ENCODE data around the gene MS4A10. TPM values are rescaled to one million over a fixed set of nuclear protein-coding genes. Genes with fewer than 3 reads are reported as not detected.

MS4A10 gene
- total RNA-seq, 1 experiment from 2014 or later = not detected

DNA sequence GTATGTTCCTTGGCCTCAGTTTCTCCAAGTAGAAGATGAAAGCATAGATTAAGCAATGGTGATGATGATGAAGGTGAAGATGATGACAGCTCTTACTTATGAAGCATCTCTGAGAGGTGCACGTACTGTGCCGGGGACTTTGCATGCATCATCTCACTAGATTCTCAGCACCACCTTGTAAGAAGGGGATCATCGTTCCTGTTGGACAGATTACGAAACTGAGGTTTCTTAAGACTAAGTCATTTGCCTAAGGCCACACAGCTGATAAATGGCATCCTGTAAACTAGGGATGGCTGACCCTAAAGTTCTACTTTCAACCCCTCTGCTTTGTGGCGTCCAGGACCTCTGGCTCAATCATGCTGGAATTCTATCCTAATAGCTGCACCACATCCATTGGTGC is 19.8 kb upstream of the MS4A10 start:
- DNase-seq (ENCODE audit: low read depth) = no peak

DNA sequence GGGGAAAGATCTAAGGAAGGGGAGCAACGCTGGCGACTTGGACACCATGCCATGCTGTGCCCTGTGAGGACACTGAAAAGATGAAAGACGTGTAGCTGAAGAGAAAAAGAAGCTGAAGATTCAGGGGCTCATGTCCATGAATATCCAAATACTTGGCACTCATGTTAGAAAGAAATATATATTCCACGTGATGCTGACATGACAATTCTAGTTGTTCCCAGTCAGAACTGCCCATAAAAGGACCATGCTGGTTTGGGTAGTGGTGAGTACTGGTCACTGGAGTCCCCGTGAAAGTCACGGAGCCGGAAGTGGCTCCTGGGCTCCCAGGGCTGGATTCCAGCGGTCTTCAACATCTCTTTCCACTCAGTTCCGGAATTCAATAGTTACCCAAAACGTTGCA is 18.6 kb upstream of the MS4A10 start:
- DNase-seq (ENCODE audit: low read depth) = no peak

DNA sequence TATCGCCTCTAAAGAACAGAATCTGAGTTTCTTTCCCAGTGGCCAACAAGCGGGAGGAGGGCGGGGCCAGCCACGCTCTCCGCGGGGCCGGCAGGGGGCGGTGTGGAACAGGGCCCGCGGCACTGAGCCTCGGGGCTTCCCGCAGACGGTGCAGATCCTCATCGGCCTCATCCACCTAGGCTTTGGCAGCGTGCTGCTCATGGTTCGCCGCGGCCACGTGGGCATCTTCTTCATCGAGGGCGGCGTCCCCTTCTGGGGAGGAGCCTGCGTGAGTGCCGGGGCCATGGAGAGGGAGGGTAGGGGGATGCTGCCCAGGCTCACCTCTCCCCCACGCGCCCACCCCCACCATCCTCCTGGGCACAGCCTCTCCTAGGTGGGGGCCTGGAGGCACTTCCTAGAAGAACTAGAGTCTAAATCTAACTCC is 17.7 kb upstream of the MS4A10 start:
- no peak for DNase-seq (ENCODE audit: low read depth)

DNA sequence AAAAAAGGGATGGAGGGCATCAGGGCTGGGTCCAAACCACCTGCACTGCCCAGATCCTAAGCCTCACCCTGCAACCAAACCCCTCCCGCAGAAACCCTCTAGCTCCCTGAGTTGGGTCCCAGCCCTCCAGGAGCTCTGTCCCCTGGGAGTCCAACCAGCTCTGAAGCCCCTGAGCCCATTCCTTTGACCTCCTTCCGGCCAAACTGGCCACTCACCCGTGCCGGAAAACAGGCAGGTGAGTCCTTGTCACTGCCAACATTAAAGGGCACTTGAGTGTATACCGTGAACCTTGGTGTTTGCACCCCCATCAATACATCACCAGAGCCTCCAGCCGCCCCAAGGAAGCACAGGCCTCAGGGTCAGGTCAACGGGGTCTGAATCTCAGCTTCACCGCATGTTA is 16.9 kb upstream of the MS4A10 start:
- no peak for DNase-seq (ENCODE audit: low read depth)

DNA sequence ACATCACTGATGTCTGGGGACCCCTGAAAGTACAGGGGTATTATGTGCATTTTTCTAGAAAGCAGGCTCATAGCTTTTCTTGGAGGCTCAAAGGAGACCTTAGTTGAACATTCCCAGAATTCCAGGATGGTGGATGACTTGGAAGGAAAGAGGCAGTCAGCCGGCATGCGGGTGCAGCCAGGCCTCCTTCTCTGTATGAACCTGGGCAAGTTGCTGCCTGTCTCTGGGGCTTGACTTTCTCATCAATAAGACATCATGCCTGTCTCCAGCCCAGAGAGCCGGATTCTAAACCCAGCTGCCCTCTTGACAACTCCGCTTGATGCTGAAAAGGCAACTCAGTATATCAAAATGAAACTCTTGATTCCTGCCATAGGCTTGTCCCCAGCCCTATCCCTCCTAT is 15.9 kb upstream of the MS4A10 start:
- DNase-seq (ENCODE audit: low read depth) = no peak

DNA sequence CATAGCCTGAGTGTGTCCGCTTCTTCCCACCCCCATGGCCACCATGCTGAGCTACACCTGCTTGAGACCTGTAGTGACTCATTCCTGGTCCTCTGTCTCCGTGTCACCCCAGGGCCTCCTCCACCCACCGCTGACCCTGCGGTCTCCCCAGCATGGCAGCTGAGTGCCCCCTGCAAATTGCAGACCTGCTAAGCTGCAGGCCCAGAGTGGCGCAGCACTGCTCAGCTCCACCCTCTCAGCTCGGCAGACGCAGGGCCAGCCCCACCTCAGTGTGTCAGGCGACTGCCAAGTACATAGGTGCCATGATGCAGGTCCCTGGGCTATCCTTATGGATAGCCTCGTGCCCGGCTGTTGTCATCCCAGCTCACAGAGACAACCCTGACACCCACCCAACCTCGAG is 15.3 kb upstream of the MS4A10 start:
- no peak for DNase-seq (ENCODE audit: low read depth)

DNA sequence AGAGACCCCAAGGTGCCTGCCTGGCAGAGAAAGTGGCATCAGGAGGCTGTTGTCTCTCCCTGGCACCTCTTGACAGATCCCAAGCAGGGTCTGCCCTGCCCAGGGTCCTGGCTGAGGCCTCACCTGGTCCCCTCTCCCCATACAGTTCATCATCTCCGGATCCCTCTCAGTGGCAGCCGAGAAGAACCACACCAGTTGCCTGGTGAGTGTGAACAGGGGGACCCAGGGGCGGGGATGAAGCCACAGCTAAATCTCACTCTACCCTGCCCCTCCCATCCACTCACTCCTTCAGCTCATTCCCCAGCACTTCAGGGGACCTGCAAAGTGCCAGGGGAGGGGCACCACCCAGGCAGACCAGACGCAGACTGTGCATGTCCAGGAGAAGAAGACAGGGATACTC is 14.0 kb upstream of the MS4A10 start:
- no peak for DNase-seq (ENCODE audit: low read depth)

DNA sequence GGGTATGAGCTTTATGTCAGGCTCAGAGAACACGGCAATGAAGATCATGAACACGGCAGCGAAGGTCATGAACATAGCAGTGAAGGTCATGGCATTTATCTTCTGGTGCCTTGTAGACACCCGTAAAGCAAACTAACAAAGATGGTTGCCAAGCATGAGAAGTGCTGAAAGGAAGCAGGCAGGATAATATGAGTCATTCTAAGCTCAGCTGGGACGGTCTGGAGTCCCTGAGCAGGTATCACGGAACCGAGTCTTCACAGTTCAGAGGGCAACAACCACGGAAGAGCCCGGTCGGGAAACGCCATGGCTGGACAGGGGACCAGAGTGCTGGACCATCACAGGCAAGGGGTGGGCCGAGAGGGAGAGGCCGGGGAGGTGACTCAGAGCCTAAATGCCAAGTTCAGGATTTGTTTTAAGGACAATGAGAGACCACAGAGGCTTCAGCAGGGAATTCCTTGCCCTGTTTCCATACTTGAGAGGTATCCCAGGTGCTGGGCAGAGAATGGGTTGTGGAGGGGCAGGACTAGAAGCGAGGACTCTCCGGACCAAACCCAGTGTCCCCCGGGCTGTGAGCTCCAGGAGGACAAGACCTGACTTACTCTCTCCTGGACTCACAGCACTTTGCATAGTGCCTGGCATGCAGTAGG is 13.1 kb upstream of the MS4A10 start:
- DNase-seq (ENCODE audit: low read depth) = no peak

DNA sequence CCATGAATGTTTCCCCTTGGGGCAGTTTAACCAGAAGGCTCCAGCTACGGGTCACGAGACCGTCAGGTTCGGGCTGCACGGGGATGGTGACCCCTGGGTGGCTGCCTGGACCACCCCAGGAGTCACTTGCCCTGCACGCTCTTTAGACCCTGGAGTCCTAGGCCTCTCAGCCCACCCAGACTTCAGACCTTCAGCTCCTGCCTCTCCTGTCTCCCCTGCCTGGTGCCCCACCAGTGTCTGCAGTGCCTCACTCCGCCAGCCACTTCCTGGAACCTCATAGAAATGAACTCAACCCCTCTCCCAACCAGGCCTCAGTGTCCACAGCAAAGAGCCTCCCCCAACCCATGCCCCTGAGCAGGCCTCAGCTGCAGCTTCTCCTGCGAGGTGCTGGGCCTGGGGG is 12.5 kb upstream of the MS4A10 start:
- DNase-seq (ENCODE audit: low read depth) = no peak

DNA sequence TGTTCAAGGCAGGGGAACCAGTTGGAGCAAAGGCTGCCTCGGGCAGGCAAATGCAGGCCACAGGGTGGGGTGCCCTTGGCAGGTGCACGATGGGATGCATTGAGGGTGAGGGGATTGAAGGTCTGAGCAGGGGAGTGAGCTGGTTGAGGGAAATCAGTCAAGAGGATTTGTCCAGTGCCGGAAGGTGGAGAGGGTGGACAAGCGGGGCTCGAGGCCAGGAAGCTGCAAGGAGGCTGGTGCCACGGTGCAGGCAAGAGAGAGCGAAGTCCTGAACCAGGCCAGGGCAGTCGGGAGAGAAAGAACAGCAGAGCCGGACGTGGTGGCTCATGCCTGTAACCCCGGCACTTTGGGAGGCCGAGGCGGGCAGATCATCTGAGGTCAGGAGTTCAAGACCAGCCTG is 10.4 kb upstream of the MS4A10 start:
- DNase-seq (ENCODE audit: low read depth) = no peak

DNA sequence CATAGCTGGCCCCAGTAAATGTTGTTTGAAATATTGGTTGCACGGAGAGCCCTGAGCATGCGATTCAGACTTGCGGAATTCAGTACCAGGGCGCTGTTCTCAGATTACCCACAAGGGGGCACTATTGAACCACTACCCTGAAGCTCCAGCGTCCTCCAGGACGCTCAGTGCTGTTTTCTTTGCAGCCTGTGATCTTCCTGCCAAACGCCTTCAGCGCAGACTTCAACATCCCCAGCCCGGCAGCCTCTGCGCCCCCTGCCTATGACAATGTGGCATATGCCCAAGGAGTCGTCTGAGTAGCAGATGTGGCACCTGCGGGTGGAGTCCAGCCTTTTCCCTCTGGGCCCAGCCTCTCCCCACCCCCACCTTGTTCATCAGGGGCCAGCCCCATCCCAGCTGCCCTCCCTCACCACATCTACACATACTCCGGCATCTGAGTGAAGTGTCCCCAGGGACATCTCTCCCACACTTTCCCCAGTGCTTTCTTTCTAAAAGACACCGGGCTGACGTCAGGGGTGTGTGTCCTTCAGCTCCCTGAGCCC is 9.6 kb upstream of the MS4A10 start:
- DNase-seq (ENCODE audit: low read depth) = peak; percentile 84

DNA sequence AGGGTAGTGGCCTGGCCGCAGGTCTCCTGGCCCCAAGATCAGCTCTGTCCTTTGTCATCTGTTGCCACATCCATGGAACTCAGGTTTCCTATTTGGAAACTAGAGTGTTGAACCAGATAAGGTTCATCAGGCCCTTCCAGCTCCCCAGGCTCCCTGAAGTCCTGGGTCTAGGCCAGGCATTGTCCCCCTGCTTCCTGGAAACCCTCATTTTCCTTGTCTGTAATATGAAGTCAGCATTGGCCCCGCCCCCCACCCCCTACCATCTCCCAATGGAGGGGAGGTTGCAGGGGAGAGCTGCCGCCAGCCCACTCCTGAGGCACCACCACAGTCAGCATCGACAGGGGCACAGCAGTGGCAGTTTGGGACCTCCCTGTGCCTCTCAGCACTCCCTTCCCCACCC is 9.0 kb upstream of the MS4A10 start:
- DNase-seq (ENCODE audit: low read depth) = no peak

DNA sequence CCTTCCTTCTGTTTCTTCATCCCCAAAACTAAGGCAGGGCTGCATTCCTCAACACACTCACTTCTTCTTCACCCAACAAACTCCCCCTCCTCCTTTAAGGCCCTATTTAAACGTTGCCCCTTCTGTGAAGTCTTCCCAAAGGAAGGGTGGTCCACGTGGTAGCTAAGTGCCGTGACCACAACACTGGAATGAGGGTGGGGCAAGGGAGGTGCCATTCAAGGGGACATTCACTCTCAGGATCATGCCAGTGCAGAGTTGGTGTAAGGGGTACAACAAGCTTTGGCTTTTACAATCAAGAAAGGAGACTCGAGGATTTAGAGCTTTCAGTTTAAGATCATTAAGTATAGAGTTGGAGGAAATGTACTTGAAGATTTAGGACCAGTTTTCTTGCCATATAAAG is 8.0 kb upstream of the MS4A10 start:
- no peak for DNase-seq (ENCODE audit: low read depth)

DNA sequence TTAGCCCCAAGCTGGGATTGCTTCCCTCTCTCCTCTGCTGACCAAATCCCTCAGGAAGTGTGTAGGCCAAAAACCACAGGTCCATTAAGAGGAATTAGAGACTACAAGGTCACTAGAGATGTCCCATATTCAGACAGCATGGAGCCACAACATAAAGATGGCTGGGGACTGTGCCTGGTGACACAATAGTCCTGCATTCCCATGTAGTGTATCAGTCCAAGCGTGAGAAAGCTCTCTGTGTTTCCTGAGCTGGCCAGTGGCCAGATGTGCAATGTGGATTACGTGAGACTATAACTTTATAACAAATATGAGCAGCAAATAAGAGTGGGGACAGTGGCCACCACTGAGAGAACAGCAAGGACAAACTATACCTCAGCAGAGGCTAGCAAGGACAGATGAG is 7.6 kb upstream of the MS4A10 start:
- peak; percentile 82 for DNase-seq (ENCODE audit: low read depth)

DNA sequence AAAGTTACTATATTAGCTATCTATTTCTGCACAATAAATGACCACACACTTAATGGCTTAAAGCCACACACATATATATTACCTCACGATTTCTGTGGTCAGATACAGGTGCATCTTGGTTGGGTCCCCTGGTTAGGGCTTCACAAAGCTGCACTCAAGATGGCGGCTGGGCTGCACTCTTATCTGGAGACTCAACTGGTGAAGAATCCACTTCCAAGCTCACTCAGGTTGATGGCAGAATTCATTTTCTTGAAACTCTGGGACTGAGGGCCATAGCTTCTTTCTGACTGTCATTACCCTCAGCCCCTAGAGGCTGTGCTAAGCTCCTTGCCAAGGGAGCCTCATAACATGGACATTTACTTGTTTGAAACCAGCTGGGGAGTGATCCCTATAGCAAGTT is 5.1 kb upstream of the MS4A10 start:
- no peak for DNase-seq (ENCODE audit: low read depth)

DNA sequence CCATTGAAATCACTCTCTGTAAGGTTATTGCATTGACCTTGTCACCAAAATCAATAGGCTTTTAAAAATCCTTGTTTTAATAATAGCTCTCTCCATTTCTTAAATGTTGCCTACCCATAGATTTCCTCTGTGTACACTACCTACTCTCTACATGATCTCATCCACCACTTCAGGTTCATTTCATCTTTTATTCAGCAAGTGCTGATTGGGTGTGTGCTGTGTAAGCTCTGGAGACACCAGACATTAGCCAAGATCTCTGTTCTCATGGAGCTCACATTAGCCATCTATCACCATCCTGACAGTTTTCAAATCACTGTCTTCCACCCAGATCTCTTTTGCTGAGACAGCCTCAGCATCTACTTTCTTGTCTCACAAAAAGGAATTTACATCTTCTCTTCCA is 4.4 kb upstream of the MS4A10 start:
- no peak for DNase-seq (ENCODE audit: low read depth)

DNA sequence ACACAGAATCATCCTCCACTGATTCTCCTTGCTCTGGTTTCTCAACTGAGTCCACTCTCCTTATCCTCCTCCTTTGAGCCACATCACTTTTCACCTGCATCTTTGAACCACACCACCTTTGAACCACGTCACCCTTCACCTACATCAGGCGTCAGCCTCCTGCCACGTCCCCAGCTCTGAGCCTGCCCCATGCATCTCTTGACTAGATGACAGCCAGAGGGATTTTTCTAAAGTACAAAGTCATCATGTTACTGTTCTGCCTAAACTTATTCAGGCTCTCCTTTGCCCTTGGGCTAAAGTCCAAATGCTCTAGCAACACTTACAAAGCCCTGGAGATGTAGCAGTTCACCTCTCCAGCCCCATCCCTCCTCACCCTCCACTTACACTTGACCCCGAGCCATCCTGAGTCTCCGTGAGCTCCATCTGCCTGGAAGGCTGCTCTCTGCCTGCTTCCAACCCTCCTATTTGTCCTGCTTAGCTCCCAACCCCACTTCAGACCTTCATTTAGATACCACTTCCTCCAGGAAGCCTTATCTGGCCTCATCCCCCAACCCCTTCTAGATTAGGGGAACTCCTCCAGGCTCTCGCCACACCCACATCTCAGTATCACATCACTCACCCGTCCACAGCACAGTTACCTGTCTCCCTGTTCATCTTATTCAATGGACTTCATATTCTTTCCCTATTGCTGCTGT is 3.7 kb upstream of the MS4A10 start:
- DNase-seq (ENCODE audit: low read depth) = no peak

DNA sequence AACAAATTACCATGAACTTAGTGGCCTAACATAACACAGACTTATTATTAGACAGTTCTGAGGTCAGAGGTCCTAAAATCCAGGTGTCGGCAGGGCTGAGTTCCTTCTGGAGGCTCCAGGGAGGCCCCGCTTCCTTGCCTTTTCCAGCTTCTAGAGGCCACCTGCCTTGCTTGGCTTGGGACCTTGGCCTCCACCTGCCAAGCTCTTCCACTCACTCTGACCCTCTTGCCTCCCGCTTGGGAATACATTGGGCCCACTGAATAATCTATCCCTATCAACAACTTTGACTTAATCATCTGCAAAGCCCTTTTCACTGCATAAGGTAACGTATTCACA is 3.2 kb upstream of the MS4A10 start:
- no peak for DNase-seq (ENCODE audit: low read depth)

DNA sequence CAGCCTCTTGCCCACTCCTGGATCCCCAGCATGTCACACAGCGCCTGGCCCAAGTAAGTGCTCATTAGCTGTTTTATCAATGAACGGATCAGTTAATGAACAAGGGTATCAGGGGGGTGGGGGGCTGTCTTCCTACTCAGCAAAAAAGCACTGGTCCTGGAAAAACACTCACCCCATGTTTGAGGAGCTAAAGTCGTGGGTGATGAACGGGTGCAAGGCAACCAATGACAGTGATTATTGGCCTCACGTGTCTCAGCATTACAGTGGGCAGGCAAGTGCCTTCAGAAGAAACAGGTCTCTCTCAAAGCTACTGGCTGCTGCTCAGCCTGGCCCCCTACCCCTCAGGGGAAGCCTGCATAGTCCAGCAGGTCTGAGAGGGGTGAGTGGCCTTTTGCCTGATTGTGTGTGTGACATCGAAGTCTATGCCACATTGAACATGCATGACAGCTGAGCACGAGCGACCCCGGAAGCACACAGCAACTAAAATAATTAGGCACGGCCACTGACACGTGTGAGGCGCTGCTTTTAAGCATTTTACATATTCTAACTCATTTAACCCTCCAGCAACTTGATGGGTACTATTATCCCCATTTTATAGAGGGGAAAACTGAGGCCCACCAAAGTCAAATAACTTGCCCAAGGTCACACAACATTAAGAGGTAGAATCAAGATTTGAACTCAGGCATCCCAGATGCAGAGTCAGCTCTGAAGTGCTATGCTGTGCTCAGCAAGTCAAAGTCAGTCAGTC is 2.6 kb upstream of the MS4A10 start:
- no peak for DNase-seq (ENCODE audit: low read depth)

DNA sequence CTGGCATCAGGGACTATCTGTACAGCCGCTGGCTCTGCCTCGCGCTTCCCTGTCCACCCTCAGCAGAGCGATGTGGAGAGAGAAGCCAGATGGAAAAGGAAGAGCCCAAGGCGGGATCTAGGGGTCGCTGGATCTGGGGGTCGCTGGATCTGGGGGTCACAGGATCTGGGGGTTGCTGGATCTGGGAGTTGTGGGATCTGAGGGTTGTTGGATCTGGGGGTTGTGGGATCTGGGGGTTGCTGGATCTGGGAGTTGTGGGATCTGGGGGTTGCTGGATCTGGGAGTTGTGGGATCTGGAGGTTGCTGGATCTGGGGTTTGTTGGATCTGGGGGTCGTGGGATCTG is 2.0 kb upstream of the MS4A10 start:
- DNase-seq (ENCODE audit: low read depth) = no peak

DNA sequence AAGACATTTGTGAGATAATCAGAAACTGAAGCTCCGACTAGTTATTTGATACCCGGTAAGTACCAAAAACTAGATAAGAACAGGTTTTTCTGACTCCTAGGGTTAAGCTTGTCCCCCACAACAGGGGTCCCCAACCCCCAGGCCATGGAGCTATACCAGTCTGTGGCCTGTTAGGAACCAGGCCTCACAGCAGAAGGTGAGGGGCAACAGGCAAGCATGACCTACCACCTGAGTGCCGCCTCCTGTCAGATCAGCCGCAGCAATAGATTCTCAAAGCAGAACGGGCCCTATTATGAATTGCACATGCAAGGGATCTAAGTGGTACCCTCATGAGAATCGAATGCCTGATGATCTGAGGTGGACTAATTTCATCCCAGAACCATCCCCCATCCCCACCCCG is 1.2 kb upstream of the MS4A10 start:
- DNase-seq (ENCODE audit: low read depth) = no peak

DNA sequence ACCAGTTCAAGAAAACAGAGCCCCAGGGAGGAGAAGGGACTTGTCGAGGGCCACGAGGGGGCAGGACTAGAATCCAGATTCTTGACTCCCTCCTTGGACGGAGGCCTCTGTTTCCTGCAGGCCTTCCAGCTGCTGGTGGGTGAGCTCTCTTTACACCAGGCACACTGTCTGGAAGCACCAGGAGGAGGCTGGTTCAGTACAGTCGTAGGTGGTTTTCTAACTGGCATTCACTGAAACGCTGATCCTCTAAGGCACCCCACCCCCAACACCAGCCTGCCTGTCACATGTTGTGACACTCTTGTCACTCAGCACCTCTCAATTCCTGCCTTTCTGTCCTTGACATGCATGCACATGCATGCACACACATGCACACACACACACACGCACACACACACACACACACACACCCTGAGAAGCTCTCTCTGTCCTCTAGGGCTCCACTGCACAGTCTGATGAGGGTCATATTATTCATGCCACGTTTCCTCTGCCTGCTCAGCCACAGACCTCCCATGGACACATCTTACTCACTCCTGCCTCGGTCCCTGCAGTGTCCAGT is 751 bp downstream of the MS4A10 start:
- DNase-seq (ENCODE audit: low read depth) = peak; percentile 55
